Right renal pelvis (tissue), 4 donors: Measurements from ENCODE around the gene LEMD1. TPM values are rescaled to one million over a fixed set of nuclear protein-coding genes. Genes with fewer than 3 reads are reported as not detected.

ENCODE experiments used
- DNase-seq, 4 donors: peaks; one replicate each; pipeline ENCODE4 v3.0.0-alpha.2; 2013; ENCODE audit warnings: low read depth in 4 of 4, low spot score in 3 of 4, missing footprints in 1 of 4
- polyA plus RNA-seq, 4 donors: library from polyadenylated mRNA; unstranded; fragments of 120-200 nt; gene quantifications; one replicate each; pipeline ENCODE4 v1.2.1, GENCODE V29; 2013; ENCODE audit not compliant: insufficient read length in 4 of 4

The LEMD1 gene
- polyA plus RNA-seq, 4 donors, result 2.8 to 3.9 (median 3.4) TPM

DNA sequence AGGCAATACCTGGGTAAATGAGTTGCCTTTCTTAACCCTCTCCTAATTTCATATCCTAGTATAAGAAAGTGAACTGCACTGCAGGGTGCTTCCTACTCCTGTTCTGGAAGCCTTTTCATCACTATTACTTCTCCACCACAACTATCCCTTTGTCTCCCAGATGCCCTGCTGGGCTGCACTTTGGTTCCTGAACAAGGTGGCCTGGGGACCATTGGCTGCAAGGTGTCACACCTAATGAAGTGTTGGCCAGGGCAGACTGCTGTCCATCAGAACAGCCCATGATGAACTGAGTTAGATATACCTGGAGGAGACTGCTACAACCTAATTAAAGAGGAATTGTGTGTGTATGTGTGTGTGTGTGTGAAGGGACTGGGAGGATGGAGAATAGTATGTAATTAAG is 63.3 kb downstream of the LEMD1 start:
- DNase-seq, result no peak

DNA sequence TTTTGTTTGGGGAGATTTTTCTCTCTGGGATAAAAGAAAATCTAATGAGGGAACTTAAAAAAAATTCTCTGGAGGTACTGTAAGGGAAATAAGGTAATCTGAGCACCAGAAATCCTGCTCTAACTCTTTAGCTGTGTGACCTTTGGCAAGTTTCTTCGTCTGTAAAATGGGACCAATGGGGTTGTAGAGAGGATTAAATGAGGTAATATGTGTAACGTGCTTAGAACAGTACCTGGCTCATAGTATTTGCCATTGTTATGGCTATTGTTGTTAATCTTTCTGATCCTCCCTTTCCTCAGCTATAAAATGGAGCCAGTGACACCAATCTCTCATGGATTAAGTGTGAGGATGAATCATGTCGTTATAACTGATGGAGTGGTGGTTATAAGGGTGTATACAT is 64.3 kb downstream of the LEMD1 start:
- no peak for DNase-seq

DNA sequence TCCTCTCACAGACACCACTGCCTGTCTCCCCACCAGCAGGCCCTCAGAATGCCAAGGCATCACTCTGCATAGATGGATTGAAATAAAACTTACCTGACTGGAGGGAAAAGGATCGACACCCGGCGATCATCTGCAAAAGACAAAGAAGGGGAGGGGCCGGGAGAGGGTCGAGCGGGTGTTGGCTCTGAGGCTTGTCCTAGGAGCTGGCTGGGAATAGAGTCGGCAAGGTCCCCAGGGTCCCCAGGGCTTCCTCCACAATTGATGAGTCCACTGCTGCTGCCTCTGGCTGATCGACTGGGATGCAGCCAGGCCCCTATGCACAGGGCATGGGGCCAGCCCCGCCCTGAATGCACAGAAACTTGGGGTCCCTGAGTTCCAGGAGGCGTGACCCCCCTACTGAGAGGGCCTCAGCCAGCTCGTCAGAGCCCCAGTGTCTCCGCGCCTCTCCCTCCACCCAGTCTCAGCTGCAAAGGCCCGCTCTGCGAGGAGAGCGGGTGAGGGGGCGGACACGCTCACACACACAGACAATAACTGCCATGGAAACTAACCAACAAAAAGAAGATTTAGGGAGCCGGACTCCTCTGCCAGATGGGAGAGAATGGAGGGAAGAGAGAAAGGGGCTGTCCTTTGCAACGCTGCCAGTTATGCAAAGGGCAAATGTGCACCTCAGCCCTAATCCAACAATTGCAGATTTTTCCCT is 65.3 kb downstream of the LEMD1 start, which contains the start of gene KLHDC8A:
KLHDC8A (minus strand) TSS at position 483 of the 700 bp plus-strand sequence. CDS start 13,318 bp downstream, outside the sequence.
- peak; percentile 45 to 67 (median 58) for DNase-seq

DNA sequence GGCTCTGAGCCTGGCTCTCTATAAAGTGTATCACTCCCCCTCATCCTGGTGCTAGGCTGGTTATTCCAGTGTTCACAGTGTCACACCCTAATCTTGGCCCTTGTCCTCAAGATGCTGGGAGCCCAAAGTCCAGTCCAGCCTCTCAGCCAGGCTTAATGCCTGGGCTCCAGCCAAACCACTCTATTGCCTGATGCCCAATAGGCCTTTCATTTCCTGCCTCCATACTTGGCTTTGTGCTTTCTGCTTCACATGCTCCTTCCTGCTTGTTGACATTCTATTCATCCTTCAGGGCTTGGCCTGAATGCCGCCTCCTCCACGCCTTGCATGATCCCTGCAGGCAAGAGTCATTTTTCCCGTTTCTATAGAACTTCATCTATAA is 66.8 kb downstream of the LEMD1 start:
- DNase-seq, result no peak

DNA sequence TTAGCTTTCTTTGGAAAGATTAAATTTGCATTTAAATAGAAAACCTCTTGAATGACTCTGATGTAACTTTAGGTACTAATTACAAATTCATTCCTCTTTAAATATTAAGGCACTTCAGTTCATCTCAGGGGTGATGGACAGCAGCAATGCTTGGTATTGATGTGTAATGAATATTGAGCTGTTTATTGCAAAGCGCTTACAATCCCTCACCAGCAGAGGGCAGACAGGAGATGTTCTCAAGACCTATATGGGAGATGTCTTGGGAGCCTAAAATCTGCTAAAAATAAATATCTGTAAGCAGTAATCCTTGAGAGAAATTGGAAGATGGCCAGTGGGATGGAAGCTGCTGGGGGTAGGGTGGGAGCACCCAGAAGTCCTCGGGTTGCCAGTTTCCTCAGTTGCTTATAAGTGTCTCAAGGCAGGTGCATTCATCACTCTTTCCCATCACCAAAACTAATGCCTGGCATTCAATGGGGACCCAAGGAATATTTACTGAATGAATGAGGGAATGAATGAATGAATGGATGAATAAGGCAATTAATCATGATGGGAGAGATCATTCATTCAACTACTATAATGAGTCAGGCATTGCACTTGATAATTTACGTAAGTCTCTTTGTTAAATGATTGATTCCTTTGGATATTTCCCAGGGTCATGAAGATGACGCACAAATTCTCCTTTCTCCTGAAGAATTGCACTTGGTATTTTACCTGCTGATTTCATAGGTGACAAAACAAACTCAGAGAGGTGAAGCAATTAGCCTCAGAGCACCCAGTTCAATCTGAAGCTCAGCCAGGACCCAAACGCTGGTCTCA is 67.4 kb downstream of the LEMD1 start:
- DNase-seq, result peak in 1 of 4 donors; percentile 50

DNA sequence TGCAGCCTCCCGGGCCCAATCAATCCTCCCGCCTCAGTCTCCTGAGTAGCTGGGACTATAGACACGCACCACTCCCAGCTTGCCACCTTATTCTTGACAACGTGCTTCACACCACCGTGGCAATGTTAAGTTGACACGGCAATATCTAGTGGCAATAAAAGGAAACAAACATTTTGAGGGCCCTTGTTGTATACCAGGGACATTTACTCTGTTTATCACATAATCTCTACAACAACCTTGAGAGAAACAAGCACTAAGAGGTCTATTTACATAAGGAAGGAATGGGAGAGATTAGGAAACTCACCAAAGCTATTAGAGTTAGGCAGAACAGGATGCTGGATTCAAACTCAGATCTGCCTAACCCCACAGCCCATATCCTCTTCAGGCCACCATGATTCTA is 68.2 kb downstream of the LEMD1 start:
- no peak for DNase-seq

DNA sequence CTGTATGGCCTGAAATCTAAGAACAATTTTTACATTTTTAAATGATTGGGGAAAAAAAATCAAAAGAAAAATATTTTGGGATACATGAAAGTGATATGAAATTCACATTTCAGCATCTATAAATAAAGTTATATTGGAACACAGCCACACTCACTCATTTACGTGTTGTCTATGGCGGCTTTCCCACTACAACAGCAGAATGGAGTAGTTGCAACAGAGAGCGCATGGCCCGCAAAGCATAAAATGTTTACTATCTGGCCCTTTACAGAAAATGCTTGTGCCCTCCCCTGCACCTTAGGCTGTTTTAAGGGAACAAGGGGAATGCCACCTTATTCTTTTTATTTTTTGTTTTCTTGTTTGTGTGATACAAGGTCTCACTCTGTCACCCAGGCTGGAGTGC is 68.7 kb downstream of the LEMD1 start:
- no peak for DNase-seq

DNA sequence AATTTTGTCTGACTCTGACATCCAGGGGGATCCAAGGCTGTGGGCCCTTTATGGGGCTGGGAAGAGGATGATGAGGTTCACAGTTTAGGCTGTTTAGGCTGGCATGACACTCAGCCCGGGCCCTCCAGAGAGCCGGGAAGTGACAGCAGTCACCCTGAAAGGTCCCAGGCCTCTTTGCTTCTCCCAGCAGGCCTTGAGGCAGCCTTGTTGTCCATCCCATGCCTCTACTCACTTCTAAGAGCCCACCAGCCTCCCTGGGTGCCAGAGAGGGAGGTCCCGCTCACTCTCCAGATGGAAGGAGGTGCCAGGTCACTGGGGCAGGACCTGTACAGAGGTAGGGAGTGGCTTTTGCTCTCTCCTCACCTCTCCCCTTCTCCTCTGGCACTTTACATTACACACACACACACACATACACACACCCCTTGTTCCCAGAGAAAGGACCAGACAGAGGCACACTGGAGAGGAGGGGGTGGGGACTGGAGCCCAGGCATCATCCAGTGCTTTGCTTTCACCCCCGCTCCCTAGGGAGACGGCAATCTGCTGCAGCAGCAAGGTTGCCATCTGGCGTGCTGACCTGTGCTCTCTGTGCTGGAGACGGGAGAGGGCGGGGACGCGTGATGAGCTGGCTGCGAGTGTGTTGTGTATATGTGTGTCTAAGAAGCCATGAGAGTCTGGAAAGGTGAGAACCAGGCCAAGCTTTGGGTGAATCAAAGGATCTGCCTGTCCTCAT is 69.7 kb downstream of the LEMD1 start:
- no peak for DNase-seq

DNA sequence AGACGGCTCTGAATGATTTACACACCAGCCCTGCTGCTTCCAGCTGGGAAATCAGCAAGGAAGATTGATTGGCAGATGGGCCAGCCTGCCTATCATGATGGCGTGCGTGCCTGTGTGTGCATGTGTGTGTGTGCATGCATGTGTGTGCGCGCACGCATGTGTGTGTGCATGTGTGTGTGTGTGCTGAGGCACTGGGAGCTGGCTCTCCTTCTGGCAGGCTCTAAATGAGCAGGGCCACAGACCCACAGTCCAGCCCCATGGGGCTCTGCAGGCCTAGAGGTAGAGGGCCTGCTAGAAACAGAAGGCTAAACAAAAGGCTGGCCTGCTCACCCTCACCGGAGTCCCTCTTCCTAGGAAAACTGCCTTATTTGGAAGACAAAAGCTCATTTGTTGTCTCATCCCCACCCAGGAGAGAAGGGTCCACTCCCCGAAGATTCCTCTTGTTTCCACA is 71.1 kb downstream of the LEMD1 start:
- no peak for DNase-seq

DNA sequence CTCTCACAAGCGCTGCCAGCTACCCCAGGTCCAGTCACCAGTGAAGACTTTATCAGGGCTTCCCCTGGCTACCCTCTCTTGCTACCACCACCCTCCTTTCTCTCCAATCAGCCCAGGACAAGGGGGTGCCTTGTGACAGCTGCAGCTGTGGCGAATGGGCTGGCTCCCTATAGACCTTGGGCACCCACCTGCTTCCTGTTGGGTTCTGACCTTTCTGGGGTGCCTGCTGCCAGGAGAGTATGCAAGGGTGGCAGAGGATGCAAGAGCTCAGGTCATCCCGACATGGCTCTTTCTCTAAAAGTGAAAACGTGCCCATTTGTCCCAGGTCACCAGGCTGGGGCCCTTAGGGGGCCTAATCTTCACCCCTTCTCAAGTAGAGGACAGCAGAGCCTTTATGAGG is 71.7 kb downstream of the LEMD1 start:
- DNase-seq, result no peak

DNA sequence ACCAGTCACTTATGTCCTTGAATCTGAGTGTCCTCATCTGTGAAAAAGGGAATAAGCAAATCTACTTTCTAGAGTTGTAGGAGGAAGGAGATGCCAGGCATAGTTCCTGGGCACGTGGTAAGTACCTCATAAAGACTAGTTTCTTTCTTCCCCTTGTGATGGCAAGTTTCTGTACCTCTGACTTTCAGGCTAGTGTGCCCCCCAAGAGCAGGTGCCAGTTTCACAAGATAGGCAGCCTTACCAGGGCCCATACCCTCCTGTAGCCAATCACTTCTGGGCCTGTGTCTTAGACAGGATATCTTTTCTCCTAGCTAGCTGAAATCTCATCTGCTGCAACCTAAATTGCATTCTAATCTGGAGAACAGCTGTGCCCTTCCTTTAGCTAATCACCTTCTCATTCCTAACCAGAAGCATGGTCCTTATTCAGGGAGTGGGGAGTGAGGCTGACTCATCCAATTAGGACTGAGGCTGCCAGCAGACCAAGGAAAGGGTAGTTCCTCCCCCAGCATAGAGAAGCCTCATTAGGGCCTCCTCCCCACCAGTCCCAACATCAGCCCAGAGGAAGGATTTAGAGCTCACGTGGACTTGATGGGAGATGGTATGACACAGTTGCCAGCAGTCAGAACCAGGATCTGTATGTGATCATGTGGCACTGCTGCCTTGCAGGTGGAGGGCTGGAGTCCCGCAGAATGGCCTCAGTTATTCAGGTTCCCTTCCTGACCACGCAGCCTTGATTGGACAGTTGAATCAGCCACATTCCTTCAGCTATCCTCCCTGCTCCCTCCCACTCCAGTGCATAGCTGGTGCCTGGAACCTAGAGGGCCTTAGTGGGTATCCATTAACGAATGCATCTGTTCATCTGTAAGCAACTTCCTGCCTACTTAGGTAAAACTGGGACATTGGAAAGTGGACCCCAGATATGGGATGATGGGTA is 73.0 kb downstream of the LEMD1 start:
- no peak for DNase-seq

DNA sequence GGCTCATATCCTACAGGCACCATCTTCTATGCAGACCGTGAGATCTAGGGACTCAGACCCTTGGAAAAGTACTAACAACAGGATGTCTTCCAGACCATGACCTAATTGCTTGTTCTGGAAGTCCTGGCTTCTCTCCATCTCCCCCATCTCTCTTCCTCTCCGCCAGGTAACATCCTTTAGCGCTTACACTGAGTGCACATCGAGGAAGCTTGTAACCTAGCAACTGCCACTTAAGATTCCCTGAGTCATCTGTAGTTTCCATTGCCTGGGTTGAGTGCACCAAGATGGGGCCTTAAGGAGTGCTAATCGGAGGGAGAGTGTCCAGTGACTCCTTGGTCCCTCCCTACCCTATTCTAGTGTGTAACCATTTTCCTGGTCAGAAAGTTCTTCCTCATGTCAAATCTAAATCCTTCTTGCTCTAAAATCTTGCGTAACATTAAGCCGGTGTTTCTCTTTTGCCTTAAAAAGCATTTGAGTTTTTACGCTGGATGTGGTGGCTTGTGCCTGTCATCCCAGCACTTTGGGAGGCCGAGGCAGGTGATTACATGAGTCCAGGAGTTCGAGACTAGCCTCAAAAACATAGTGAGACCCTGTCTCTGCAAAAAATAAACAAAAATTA is 74.8 kb downstream of the LEMD1 start:
- DNase-seq, result no peak

DNA sequence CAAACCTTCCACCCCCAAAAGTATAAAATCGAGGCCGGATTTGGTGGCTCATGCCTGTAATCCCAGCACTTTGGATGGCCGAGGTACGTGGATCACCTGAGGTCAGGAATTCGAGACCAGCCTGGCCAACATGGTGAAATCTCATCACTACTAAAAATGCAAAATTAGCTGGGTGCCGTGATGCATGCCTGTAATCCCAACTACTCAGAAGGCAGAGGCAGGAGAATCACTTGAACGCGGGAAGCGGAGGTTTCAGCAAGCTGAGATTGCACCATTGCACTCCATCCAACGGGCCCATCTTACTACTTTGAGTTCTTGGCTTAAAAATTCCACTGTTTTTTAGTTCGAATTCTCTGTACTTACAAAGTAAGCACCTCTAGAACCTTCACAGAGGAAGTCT is 76.1 kb downstream of the LEMD1 start:
- DNase-seq, result no peak

DNA sequence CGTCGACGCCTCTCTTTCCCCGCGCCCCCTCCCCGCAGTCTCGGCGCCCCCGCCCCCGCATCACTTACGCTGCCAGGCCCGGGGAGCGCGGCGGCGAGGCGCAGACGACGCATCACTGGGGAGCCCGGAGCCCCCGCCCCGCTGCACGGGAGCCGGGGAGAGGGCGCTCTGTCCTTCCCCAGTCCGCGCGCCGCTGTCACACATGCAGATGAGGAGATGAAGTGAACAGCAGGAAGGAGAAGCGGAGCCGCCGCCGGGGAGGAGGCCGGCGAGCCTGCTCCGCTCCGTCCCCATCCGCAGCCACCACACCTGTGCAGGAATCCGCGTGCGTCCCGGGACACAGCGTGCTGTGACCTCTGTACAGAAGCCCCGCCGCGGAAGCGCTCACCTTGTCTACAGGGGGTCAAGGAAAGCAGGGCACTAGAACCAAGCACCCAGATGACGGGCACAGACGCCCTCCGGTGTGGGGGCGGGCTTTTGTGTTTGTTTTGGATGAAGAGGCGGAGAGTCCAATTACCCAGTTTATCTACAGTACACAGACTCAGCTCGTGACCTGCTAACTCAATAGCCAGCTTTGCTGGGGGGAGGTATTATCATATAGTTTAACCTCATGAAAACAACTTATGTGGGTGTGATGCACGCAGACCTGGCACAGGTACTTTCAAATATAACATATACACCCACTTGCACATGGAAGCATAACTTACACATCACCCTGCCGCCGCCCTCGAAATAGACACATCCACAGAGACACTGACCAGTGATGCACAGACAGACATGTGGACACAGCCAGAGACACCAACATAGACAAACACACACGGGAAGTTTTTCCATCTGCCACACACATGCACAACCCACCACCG is 77.6 kb downstream of the LEMD1 start:
- no peak for DNase-seq

DNA sequence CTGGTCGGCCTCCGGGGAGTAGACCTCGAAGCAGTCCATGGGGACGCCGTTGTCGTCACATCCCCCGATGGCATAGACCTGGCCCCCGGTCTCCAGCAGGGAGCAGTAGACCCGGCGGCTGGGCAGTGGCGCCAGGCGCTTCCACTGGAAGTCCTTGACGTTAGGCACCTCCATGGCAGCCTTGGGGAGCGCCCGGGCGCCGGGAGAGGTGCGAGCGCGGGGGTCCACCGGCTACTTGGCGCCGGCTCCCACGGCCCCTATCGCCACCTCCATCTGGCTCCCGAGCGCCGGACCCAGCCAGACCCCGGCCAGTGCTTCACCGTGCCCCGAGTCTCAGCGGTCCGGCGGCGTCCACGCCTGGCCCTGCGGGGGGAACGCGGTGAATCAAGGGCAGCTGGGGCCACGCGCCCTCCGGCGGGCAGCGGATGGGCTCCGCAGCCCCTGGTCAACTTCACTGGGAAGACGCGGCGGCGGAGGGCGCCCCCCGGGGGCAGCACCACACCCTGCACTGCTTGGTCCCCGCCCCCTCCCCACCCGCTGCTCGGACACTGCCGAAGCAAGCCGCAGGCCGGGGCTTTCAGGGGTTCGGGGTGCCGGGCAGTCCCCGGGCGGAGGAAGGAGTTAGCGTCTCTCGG is 78.3 kb downstream of the LEMD1 start:
- no peak for DNase-seq

DNA sequence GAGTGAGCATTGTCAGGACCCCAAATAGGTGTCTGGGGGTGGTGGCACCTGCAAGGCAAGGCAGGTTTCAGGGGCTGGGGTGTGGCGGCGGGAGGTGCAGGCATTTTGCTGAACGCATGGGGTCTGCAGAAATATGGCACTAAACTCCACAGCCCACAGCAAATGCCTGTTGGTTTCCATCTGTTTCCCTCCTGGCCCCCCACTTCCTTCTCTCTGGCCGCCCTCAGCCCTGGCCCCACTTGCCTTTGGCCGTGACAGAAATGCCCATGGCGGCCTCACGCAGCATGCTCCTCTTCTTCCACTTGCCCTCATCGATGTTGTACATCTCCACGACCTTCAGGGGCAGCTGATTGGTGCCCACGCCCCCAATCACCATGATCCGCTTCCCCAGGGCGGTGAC is 78.9 kb downstream of the LEMD1 start:
- no peak for DNase-seq

DNA sequence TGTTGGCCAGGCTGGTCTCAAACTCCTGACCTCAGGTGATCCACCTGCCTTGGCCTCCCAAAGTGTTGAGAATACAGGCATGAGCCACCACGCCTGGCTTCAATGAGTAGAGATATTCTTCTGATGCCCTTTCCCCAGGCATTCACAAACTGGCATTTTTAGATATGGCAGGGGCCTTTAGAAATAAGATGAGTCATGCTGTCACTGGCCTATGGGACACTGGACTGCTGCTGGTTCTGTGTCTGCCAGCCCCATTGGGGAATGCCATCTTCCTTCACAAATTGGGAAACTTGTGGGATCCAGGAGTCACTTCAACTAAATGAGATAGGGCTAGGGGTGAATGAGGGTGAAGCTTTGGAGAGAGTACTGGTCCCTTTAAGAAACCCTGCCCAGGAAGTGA is 81.2 kb downstream of the LEMD1 start:
- DNase-seq, result no peak

DNA sequence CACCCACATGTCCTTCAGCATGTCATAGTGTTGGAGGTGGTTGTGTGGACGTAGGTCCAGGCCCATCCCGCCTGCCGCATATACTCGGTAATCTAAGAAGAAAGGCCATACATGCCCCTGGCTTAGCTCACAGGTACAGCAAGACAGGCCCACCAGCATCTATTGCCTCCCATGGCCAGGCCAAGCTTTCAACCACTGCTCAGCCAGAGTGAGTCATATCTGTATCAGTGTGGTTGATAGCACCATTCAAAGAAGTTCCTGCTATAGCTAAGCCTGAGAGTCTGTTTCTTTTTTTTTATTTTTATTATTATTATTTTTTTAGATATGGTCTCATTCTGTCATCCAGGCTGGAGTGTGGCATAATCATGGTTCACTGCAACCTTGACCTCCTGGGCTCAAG is 82.1 kb downstream of the LEMD1 start:
- DNase-seq, result no peak
